ENCODE data around the gene LCE3D.

- TF ChIP-seq POLR2AphosphoS5 (IDR thresholded peaks at IDR 0.05) (no peak), CTCF (IDR thresholded peaks at IDR 0.05) (no peak)
Observed at GRCh38 chr1:152596986-152597385, 16.7 kb upstream of the LCE3D start.
